Thyroid gland (tissue), 4 donors: Measurements from ENCODE around the gene RPL27.

ENCODE experiments used
- POLR2A ChIP-seq, 2 donors: fragments of 450-650 bp; IDR thresholded peaks; one replicate each; pipeline ENCODE4 v1.6.1; 2017; ENCODE audit warnings: antibody characterized with exemption in 2 of 2, mild to moderate bottlenecking in 2 of 2, moderate library complexity in 1 of 2
- TF ChIP-seq, protein P1 (sequence below), 6 experiments: fragments of 200-600 bp in 3 of 6; fragments of 450-650 bp in 3 of 6; sonication (generic) in 3 of 6; IDR thresholded peaks; one replicate each; pipeline ENCODE4 v1.5.1; 2016 to 2019; ENCODE audit warnings: antibody characterized with exemption in 6 of 6, mild to moderate bottlenecking in 2 of 6, inconsistent platforms in 1 of 6, moderate library complexity in 1 of 6

DNA sequence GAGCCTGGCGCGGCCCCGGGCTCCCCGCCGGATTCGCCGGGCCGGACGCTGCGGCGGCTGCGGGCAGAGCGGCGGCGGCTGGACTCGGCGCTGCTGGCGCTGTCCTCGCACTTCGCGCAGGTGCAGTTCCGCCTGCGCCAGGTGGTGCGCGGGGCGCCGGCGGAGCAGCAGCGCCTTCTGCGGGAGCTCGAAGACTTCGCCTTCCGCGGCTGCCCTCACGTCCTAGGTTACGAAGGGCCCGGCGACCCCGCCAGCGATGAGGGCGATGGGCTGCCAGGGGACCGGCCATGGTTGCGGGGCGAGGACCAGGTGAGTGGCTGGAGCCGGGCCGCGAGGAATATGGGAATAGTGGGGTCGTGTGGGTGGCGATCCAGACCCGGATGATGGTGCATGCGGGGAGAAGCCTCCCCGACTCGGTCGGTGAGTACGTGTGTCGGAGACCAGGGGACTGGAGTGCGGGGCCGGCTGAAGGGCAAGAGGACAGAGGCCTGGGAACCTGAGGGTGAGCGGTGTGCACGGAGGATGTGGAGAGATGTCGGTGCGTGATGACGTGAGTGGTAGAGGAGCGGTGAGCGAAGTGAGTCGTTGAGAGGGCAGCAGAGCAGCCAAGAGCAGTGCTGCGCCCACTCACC lies 17.3 kb upstream of the RPL27 start:
- no peak for TF ChIP-seq POLR2A (IDR thresholded peaks at IDR 0.05)
- TF ChIP-seq, protein P1, sequence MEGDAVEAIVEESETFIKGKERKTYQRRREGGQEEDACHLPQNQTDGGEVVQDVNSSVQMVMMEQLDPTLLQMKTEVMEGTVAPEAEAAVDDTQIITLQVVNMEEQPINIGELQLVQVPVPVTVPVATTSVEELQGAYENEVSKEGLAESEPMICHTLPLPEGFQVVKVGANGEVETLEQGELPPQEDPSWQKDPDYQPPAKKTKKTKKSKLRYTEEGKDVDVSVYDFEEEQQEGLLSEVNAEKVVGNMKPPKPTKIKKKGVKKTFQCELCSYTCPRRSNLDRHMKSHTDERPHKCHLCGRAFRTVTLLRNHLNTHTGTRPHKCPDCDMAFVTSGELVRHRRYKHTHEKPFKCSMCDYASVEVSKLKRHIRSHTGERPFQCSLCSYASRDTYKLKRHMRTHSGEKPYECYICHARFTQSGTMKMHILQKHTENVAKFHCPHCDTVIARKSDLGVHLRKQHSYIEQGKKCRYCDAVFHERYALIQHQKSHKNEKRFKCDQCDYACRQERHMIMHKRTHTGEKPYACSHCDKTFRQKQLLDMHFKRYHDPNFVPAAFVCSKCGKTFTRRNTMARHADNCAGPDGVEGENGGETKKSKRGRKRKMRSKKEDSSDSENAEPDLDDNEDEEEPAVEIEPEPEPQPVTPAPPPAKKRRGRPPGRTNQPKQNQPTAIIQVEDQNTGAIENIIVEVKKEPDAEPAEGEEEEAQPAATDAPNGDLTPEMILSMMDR (IDR thresholded peaks at IDR 0.05): peak in 3 of 6 experiments; percentile 27 to 59 (median 42)
